ENCODE results near the gene IRGC. TPM values are rescaled to one million over a fixed set of nuclear protein-coding genes. Genes with fewer than 3 reads are reported as not detected.
A peak's percentile ranks its signal among the peaks of the same experiment; 100 is the strongest.
"Not testable (repeated sequence)": the region's sequence is repeated elsewhere in the genome, so short reads cannot be mapped to it uniquely, and the experiment has no call there.

Gene IRGC
- total RNA-seq, 1 donor from 2014 or later: not detected

DNA sequence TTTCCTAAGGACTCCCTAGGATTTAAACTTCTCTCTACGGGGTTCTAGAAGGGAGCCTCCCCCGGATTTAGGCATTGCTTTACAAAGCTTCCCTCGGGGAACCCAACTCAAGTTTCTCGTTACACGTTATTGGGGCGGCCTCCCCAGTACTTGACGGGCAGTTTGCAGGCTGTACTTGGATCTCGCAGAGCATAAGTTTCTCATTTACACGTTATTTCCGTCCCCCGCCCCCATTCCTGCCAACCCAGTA lies 38.3 kb downstream of the IRGC start:
- peaks cover 57% of the 10 kb centered on the region for H3K36me3 Mint-ChIP-seq (ENCODE audit: low read depth)
- intact Hi-C loops (cut with micrococcal nuclease): loop anchor here (1.0 to 5.0 kb wide), 5 partner anchors 11 to 291 kb away; no protein-coding TSS in a partner anchor
- peaks cover 46% of the 10 kb centered on the region for H3K4me1 Mint-ChIP-seq (ENCODE audit: low read depth)
- DNase-seq (ENCODE audit: low spot score): no peak
- peak overlapping the region; percentile 96 for H3K4me3 Mint-ChIP-seq (ENCODE audit: low read depth)
- H3K9me3 Mint-ChIP-seq: no peaks in the 10 kb centered on the region
- H3K27me3 Mint-ChIP-seq (ENCODE audit: low read depth): no peaks in the 10 kb centered on the region
- peak overlapping the region; percentile 100 for H3K27ac Mint-ChIP-seq

GRCh38 chr19:43754503-43755255 lies 38.8 kb downstream of the IRGC start, which contains the start of gene SMG9:
Gene SMG9, minus strand, starts transcription at chr19:43754962. Its CDS starts 4,221 bp downstream, at chr19:43750741.
- no peaks in the 10 kb centered on the region for H3K9me3 Mint-ChIP-seq
- H3K4me1 Mint-ChIP-seq (ENCODE audit: low read depth): peaks cover 50% of the 10 kb centered on the region
- no peaks in the 10 kb centered on the region for H3K27me3 Mint-ChIP-seq (ENCODE audit: low read depth)
- intact Hi-C loops (cut with micrococcal nuclease): loop anchor here (1.0 to 5.0 kb wide), 5 partner anchors 11 to 291 kb away; no protein-coding TSS in a partner anchor
- peak; percentile 99 for DNase-seq (ENCODE audit: low spot score)
- H3K27ac Mint-ChIP-seq: peak within 1 kb of the TSS; percentile 100
- peak within 1 kb of the TSS; percentile 96 for H3K4me3 Mint-ChIP-seq (ENCODE audit: low read depth)
- H3K36me3 Mint-ChIP-seq (ENCODE audit: low read depth): peaks cover 55% of the 10 kb centered on the region

- Mint-ChIP-seq H3K36me3 (ENCODE audit: low read depth) (peaks cover 50% of the 10 kb centered on the region), H3K4me3 (ENCODE audit: low read depth) (peak overlapping the region; percentile 96)
- intact Hi-C loops (cut with micrococcal nuclease): no loop called here
Observed at GRCh38 chr19:43755256-43755801, 39.5 kb downstream of the IRGC start.

DNA sequence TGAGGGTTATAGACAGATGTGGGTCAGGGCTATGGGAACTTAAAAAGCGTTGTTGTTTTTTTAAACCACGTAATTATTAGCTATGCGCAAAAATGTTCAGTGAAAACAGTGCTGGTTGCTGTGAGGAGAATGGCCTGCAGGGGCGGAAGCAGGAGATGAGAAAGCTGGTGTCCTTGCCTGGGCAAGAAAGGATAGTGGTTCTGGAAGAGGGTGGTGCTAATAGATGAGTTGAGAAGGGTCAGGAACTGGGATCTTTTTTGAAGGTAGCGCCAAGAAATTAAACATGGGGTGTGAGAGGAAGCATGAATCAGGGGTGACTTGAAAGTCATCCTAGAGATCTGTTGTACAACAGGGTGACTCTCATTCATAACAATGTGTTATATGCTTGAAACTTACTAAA lies 43.6 kb downstream of the IRGC start:
- Mint-ChIP-seq H3K36me3 (ENCODE audit: low read depth) (peaks cover 52% of the 10 kb centered on the region), H3K27me3 (ENCODE audit: low read depth) (no peaks in the 10 kb centered on the region), H3K4me3 (ENCODE audit: low read depth) (no peak overlapping the region), H3K27ac (peak overlapping the region; percentile 7), H3K4me1 (ENCODE audit: low read depth) (peaks cover 60% of the 10 kb centered on the region), H3K9me3 (no peaks in the 10 kb centered on the region)
- intact Hi-C loops (cut with micrococcal nuclease): no loop called here
- DNase-seq (ENCODE audit: low spot score): no peak

More at GRCh38 chr19:43755256-43755801, 39.5 kb downstream of the IRGC start:
- peak overlapping the region; percentile 100 for H3K27ac Mint-ChIP-seq
- no peaks in the 10 kb centered on the region for H3K9me3 Mint-ChIP-seq
- peaks cover 48% of the 10 kb centered on the region for H3K4me1 Mint-ChIP-seq (ENCODE audit: low read depth)
- no peaks in the 10 kb centered on the region for H3K27me3 Mint-ChIP-seq (ENCODE audit: low read depth)
- DNase-seq (ENCODE audit: low spot score): peak; percentile 80

DNA sequence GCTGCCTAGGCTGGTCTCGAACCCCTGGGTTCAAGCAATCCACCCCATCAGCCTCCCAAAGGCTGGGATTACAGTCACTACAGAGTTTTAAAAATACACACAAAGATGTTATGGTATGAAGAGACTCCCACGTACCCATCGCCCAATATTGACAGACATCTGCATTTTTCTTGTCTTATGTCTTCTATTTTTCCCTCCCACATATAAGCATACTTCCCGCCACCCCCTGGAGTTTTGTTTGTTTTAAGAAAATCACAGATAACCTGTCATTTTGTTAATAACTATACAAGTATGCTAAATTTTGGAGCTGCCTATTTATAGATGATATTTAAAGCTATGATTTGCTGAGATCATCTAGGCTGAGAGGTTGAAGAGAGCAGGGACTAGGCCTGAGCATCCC lies 45.1 kb downstream of the IRGC start:
- Mint-ChIP-seq H3K27ac (no peak overlapping the region), H3K4me1 (ENCODE audit: low read depth) (peaks cover 69% of the 10 kb centered on the region), H3K4me3 (ENCODE audit: low read depth) (no peak overlapping the region), H3K9me3 (no peaks in the 10 kb centered on the region), H3K36me3 (ENCODE audit: low read depth) (peaks cover 52% of the 10 kb centered on the region), H3K27me3 (ENCODE audit: low read depth) (no peaks in the 10 kb centered on the region)
- DNase-seq (ENCODE audit: low spot score): no peak
- intact Hi-C loops (cut with micrococcal nuclease): no loop called here

GRCh38 chr19:43762814-43763213 lies 46.9 kb downstream of the IRGC start:
- Mint-ChIP-seq H3K4me1 (ENCODE audit: low read depth) (peaks cover 69% of the 10 kb centered on the region), H3K9me3 (no peaks in the 10 kb centered on the region), H3K27ac (peak overlapping the region; percentile 85), H3K27me3 (ENCODE audit: low read depth) (no peaks in the 10 kb centered on the region), H3K36me3 (ENCODE audit: low read depth) (peaks cover 58% of the 10 kb centered on the region), H3K4me3 (ENCODE audit: low read depth) (no peak overlapping the region)
- intact Hi-C loops (cut with micrococcal nuclease): no loop called here
- no peak for DNase-seq (ENCODE audit: low spot score)

GRCh38 chr19:43763473-43763939 lies 47.6 kb downstream of the IRGC start:
- peaks cover 68% of the 10 kb centered on the region for H3K4me1 Mint-ChIP-seq (ENCODE audit: low read depth)
- peaks cover 62% of the 10 kb centered on the region for H3K36me3 Mint-ChIP-seq (ENCODE audit: low read depth)
- DNase-seq (ENCODE audit: low spot score): no peak
- H3K27me3 Mint-ChIP-seq (ENCODE audit: low read depth): no peaks in the 10 kb centered on the region
- peak overlapping the region; percentile 85 for H3K27ac Mint-ChIP-seq
- intact Hi-C loops (cut with micrococcal nuclease): no loop called here
- peak overlapping the region; percentile 34 for H3K4me3 Mint-ChIP-seq (ENCODE audit: low read depth)
- no peaks in the 10 kb centered on the region for H3K9me3 Mint-ChIP-seq

DNA sequence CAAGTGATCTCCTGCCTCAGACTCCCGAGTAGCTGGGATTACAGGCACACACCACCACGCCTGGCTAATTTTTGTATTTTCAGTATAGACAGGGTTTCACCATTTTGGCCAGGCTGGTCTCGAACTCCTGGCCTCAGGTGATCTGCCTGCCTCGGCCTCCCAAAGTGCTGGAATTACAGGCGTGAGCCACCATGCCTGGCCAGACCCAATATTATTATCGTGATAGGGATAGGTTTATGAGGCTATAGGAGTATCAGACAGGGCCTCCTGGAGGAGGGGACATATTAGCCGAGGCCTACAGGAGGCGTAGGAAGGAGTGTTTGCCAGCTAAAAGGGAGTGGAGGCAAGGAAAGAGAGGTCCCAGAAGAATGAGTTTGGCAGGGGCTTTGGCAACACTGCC lies 48.8 kb downstream of the IRGC start:
- Mint-ChIP-seq H3K4me3 (ENCODE audit: low read depth) (peak overlapping the region; percentile 19), H3K36me3 (ENCODE audit: low read depth) (peaks cover 74% of the 10 kb centered on the region), H3K27ac (peak overlapping the region; percentile 74), H3K4me1 (ENCODE audit: low read depth) (peaks cover 63% of the 10 kb centered on the region)
- not testable (repeated sequence) for DNase-seq (ENCODE audit: low spot score); H3K9me3 Mint-ChIP-seq; H3K27me3 Mint-ChIP-seq (ENCODE audit: low read depth)
- intact Hi-C loops (cut with micrococcal nuclease): loop anchor here (1.0 kb wide), 4 partner anchors 10 to 96 kb away; partner anchors contain the start of gene SMG9

DNA sequence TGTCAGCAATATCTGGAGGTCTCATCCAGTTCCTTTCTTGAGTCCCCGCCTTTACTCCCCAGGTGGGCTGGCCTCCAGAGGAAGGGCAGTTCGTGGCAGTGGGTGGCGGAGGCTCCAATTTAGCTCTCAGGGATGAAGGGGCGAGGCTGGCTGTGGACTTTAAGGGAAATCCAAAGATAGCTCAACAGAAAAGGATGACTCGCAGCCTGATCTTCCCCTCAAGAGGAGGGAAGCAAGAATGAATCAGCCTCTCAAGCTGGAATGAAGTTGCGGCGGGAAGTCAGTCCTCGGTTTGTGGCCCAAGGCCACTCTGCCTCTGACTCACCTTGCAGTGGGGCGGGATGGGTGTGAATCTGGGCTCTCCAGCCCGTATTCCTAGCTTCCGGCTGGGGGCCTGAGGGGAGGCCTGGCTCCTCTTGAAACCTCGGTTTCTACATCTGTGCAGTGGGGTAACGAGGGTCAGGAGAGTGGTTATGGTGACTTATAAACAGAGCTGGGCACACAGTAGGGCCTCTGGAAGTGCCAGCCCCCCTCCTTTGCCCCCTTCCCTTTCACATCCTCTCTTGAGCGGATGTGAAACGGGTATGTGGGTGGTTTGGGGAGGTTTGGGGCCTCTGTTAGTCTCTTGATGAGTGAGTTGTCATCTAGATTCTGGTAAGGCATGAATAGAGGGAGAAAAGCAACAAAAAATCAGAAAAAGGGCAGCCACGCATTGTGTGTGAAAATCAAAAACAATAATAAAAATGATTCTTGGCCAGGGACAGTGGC lies 49.4 kb downstream of the IRGC start:
- H3K9me3 Mint-ChIP-seq: no peaks in the 10 kb centered on the region
- peaks cover 63% of the 10 kb centered on the region for H3K4me1 Mint-ChIP-seq (ENCODE audit: low read depth)
- H3K4me3 Mint-ChIP-seq (ENCODE audit: low read depth): peak overlapping the region; percentile 19
- peaks cover 80% of the 10 kb centered on the region for H3K36me3 Mint-ChIP-seq (ENCODE audit: low read depth)
- H3K27ac Mint-ChIP-seq: peak overlapping the region; percentile 74
- H3K27me3 Mint-ChIP-seq (ENCODE audit: low read depth): no peaks in the 10 kb centered on the region
- intact Hi-C loops (cut with micrococcal nuclease): loop anchor here (1.0 kb wide), 4 partner anchors 11 to 97 kb away; partner anchors contain the start of gene SMG9
- DNase-seq (ENCODE audit: low spot score): peak; percentile 79

DNA sequence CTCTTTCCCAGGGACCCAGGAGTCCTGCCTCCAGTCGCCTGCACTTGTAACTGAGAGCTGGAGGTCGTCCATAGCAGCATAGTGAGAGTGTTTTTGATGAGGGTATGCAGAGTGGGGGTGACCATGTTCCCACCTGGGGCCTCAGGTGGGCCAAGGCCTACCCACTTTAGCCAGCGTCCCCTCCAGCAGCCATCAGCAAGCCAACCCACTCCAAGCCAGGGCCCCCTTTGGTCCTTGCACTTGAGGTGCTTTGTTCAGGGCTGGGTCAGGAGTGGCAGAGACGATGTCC lies 50.8 kb downstream of the IRGC start:
- Mint-ChIP-seq H3K9me3 (no peaks in the 10 kb centered on the region), H3K27ac (peak overlapping the region; percentile 74), H3K4me3 (ENCODE audit: low read depth) (peak overlapping the region; percentile 59), H3K4me1 (ENCODE audit: low read depth) (peaks cover 57% of the 10 kb centered on the region), H3K36me3 (ENCODE audit: low read depth) (peaks cover 89% of the 10 kb centered on the region), H3K27me3 (ENCODE audit: low read depth) (no peaks in the 10 kb centered on the region)
- intact Hi-C loops (cut with micrococcal nuclease): no loop called here
- no peak for DNase-seq (ENCODE audit: low spot score)

DNA sequence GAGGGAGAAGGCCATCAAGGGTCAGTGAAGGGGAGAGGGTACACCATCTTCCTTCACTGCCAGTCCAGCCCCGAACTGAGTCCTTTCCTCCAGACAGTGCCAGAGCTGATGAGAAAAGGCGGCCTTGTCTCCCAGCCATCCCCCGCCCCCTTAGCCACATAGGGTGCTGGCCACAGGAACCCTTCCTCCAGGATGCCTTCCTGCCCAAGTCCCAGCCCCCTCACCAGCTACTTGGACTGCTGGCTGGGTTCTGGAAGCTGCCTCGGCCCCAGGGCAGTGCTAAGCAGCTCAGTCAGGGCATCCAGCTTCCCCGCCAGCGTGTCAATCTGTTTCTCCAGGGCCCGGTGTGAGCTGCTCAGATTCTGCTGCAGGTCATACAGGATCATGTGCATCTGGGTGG lies 51.4 kb downstream of the IRGC start:
- Mint-ChIP-seq H3K9me3 (no peaks in the 10 kb centered on the region), H3K27me3 (ENCODE audit: low read depth) (no peaks in the 10 kb centered on the region), H3K4me1 (ENCODE audit: low read depth) (peaks cover 53% of the 10 kb centered on the region), H3K4me3 (ENCODE audit: low read depth) (no peak overlapping the region), H3K27ac (peak overlapping the region; percentile 74), H3K36me3 (ENCODE audit: low read depth) (peaks cover 90% of the 10 kb centered on the region)
- DNase-seq (ENCODE audit: low spot score): no peak
- intact Hi-C loops (cut with micrococcal nuclease): no loop called here

- H3K4me3 Mint-ChIP-seq (ENCODE audit: low read depth): no peak overlapping the region
- H3K27ac Mint-ChIP-seq: peak overlapping the region; percentile 74
- DNase-seq (ENCODE audit: low spot score): no peak
- intact Hi-C loops (cut with micrococcal nuclease): no loop called here
- no peaks in the 10 kb centered on the region for H3K9me3 Mint-ChIP-seq
- peaks cover 90% of the 10 kb centered on the region for H3K36me3 Mint-ChIP-seq (ENCODE audit: low read depth)
- H3K4me1 Mint-ChIP-seq (ENCODE audit: low read depth): peaks cover 48% of the 10 kb centered on the region
- no peaks in the 10 kb centered on the region for H3K27me3 Mint-ChIP-seq (ENCODE audit: low read depth)
Observed at GRCh38 chr19:43767818-43768217, 51.9 kb downstream of the IRGC start.
